Vagina (tissue), 2 donors: ENCODE data around the gene KIF3C.

Experiments
- POLR2AphosphoS5 ChIP-seq, 2 donors: sonication (generic); formaldehyde crosslinking; IDR thresholded peaks; one replicate each; pipeline ENCODE4 v1.9.0; 2017; ENCODE audit warnings: antibody characterized with exemption in 2 of 2, mild to moderate bottlenecking in 2 of 2, low read depth in 1 of 2; ENCODE audit not compliant: insufficient read depth in 1 of 2
- TF ChIP-seq, protein P1 (sequence below), 3 experiments: fragments of 450-650 bp in 2 of 3; fragments of 200-600 bp in 1 of 3; sonication (generic) in 1 of 3; IDR thresholded peaks; one replicate each; pipeline ENCODE4 v1.5.1; 2017 to 2019; ENCODE audit warnings: antibody characterized with exemption in 3 of 3, mild to moderate bottlenecking in 2 of 3, moderate library complexity in 2 of 3

DNA sequence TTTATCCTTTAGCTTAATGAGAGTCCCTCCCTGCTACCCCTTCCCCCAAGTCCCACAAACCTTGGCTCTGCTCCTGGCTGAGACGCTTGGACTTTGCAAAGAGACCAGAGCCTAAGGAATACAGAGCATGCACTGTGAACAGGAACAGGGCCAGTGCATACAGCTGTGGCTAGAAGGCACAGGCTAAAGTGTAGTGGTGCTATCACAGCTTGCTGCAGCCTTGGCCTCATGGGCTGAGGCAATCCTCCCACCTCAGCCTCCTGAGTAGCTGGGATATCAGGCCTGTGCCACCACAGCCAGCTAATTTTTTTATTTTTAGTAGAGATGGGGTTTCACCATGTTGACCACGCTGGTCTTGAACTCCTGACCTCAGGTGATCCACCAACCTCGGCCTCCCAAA, 64.5 kb downstream of the KIF3C start:
- TF ChIP-seq, protein P1, sequence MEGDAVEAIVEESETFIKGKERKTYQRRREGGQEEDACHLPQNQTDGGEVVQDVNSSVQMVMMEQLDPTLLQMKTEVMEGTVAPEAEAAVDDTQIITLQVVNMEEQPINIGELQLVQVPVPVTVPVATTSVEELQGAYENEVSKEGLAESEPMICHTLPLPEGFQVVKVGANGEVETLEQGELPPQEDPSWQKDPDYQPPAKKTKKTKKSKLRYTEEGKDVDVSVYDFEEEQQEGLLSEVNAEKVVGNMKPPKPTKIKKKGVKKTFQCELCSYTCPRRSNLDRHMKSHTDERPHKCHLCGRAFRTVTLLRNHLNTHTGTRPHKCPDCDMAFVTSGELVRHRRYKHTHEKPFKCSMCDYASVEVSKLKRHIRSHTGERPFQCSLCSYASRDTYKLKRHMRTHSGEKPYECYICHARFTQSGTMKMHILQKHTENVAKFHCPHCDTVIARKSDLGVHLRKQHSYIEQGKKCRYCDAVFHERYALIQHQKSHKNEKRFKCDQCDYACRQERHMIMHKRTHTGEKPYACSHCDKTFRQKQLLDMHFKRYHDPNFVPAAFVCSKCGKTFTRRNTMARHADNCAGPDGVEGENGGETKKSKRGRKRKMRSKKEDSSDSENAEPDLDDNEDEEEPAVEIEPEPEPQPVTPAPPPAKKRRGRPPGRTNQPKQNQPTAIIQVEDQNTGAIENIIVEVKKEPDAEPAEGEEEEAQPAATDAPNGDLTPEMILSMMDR (IDR thresholded peaks at IDR 0.05): no peak
- TF ChIP-seq POLR2AphosphoS5 (IDR thresholded peaks at IDR 0.05; ENCODE audit: insufficient read depth in 1 of 2, low read depth in 1 of 2): no peak
